Measurements from ENCODE around the gene NUDT16. TPM values are rescaled to one million over a fixed set of nuclear protein-coding genes. Genes with fewer than 3 reads are reported as not detected.

The NUDT16 gene
- total and polyA plus RNA-seq, 2 of the 8 experiments (the other 6 are each of a cell fraction or from before 2014, with no cell fraction given): 8.5 to 19.1 TPM

GRCh38 chr3:131357275-131357674 is 24.3 kb upstream of the NUDT16 start (continued):
- TF ChIP-seq HDAC2 (IDR thresholded peaks at IDR 0.05; ENCODE audit: borderline replicate concordance in 1 of 2, low read depth in 2 of 2, low read length in 2 of 2): no peak
- TF ChIP-seq ZNF274 (IDR thresholded peaks at IDR 0.05; ENCODE audit: borderline replicate concordance, extremely low read depth, low read length): no peak
